ENCODE measurements around the gene CSN3. TPM values are rescaled to one million over a fixed set of nuclear protein-coding genes. Genes with fewer than 3 reads are reported as not detected.

Gene CSN3
- total RNA-seq, 4 donors from 2014 or later = not detected

GRCh38 chr4:70280567-70280966 is 38.2 kb downstream of the CSN3 start:
- no peak for ATAC-seq
- peaks cover 0 to 4% (median 0%) of the 10 kb centered on the region in 3 donors for H3K9me3 ChIP-seq
- no peaks in the 10 kb centered on the region for H3K36me3 ChIP-seq
- TF ChIP-seq POLR2A (IDR thresholded peaks at IDR 0.05) = no peak
- no peak for TF ChIP-seq CTCF (IDR thresholded peaks at IDR 0.05)
- no peak for TF ChIP-seq EP300 (IDR thresholded peaks at IDR 0.05)
- TF ChIP-seq POLR2AphosphoS5 (IDR thresholded peaks at IDR 0.05) = no peak
- no peaks in the 10 kb centered on the region for H3K27me3 ChIP-seq
- 50 to 100% methylated on average over 1 of the region's 1 CpG for WGBS, 2 donors (ENCODE audit: low coverage in 1 of 2)
- no peak overlapping the region for H3K4me3 ChIP-seq
- H3K4me1 ChIP-seq = no peaks in the 10 kb centered on the region
- H3K27ac ChIP-seq = no peak overlapping the region

GRCh38 chr4:70288651-70289050 is 46.3 kb downstream of the CSN3 start:
- Histone ChIP-seq H3K4me3 (no peak overlapping the region), H3K27ac (no peak overlapping the region), H3K9me3 (no peaks in the 10 kb centered on the region), H3K36me3 (no peaks in the 10 kb centered on the region), H3K27me3 (no peaks in the 10 kb centered on the region), H3K4me1 (no peaks in the 10 kb centered on the region)
- ATAC-seq = no peak
- WGBS, 2 donors (ENCODE audit: low coverage in 1 of 2) = 29 to 38% methylated on average over 1 of the region's 1 CpG
- TF ChIP-seq EP300 (IDR thresholded peaks at IDR 0.05) (no peak), POLR2AphosphoS5 (IDR thresholded peaks at IDR 0.05) (no peak), POLR2A (IDR thresholded peaks at IDR 0.05) (no peak), CTCF (IDR thresholded peaks at IDR 0.05) (no peak)

GRCh38 chr4:70291341-70291740 is 48.9 kb downstream of the CSN3 start:
- no peak for ATAC-seq
- Histone ChIP-seq H3K4me3 (no peak overlapping the region), H3K27ac (no peak overlapping the region), H3K27me3 (no peaks in the 10 kb centered on the region), H3K9me3 (no peaks in the 10 kb centered on the region), H3K36me3 (no peaks in the 10 kb centered on the region), H3K4me1 (no peaks in the 10 kb centered on the region)
- WGBS, 2 donors (ENCODE audit: low coverage in 1 of 2) = 67 to 77% methylated on average over 2 of the region's 2 CpGs
- no peak for TF ChIP-seq EP300 (IDR thresholded peaks at IDR 0.05)
- no peak for TF ChIP-seq POLR2A (IDR thresholded peaks at IDR 0.05)
- TF ChIP-seq POLR2AphosphoS5 (IDR thresholded peaks at IDR 0.05) = no peak
- TF ChIP-seq CTCF (IDR thresholded peaks at IDR 0.05) = no peak

GRCh38 chr4:70297576-70297975 is 55.2 kb downstream of the CSN3 start:
- Histone ChIP-seq H3K27ac (no peak overlapping the region), H3K9me3 (no peaks in the 10 kb centered on the region), H3K4me1 (no peaks in the 10 kb centered on the region), H3K27me3 (no peaks in the 10 kb centered on the region), H3K36me3 (no peaks in the 10 kb centered on the region), H3K4me3 (no peak overlapping the region)
- ATAC-seq = no peak
- TF ChIP-seq CTCF (IDR thresholded peaks at IDR 0.05) = no peak
- no peak for TF ChIP-seq POLR2AphosphoS5 (IDR thresholded peaks at IDR 0.05)
- no peak for TF ChIP-seq EP300 (IDR thresholded peaks at IDR 0.05)
- TF ChIP-seq POLR2A (IDR thresholded peaks at IDR 0.05) = no peak

GRCh38 chr4:70298051-70298450 is 55.7 kb downstream of the CSN3 start:
- Histone ChIP-seq H3K27ac (no peak overlapping the region), H3K27me3 (no peaks in the 10 kb centered on the region), H3K9me3 (no peaks in the 10 kb centered on the region), H3K4me3 (no peak overlapping the region), H3K4me1 (no peaks in the 10 kb centered on the region), H3K36me3 (no peaks in the 10 kb centered on the region)
- ATAC-seq = no peak
- WGBS, 2 donors (ENCODE audit: low coverage in 1 of 2) = 20 to 45% methylated on average over 1 of the region's 1 CpG
- TF ChIP-seq POLR2A (IDR thresholded peaks at IDR 0.05) (no peak), EP300 (IDR thresholded peaks at IDR 0.05) (no peak), CTCF (IDR thresholded peaks at IDR 0.05) (no peak), POLR2AphosphoS5 (IDR thresholded peaks at IDR 0.05) (no peak)
